ENCODE data around the gene MTHFS.

Gene MTHFS

GRCh38 chr15:79824136-79824701 lies 72.6 kb downstream of the MTHFS start:
- no peak for DNase-seq
- H3K18ac ChIP-seq (ENCODE audit: low read depth in 1 of 2, low read length in 2 of 2) = no peak overlapping the region
- H2AFZ ChIP-seq (ENCODE audit: low read depth, low read length) = no peak overlapping the region
- no peak overlapping the region for H3K4ac ChIP-seq (ENCODE audit: low read depth in 1 of 2, low read length in 2 of 2)
- no peak overlapping the region for H4K8ac ChIP-seq (ENCODE audit: low read length)
- no peaks in the 10 kb centered on the region for H3K27me3 ChIP-seq (ENCODE audit: control insufficient read depth in 1 of 2, insufficient read depth in 1 of 2, low read length in 2 of 2)
- no peak overlapping the region for H3K4me3 ChIP-seq (ENCODE audit: insufficient read depth in 1 of 2, low read depth in 1 of 2, low read length in 2 of 2)
- H3K9ac ChIP-seq (ENCODE audit: low read length) = no peak overlapping the region
- H3K23ac ChIP-seq (ENCODE audit: low read length in 2 of 2) = no peak overlapping the region
- no peaks in the 10 kb centered on the region for H3K4me1 ChIP-seq (ENCODE audit: control insufficient read depth, insufficient read depth, low read depth, low read length)
- no peak overlapping the region for H4K91ac ChIP-seq (ENCODE audit: low read length)
- no peak overlapping the region for H3K4me2 ChIP-seq (ENCODE audit: low read length, poor library complexity, severe bottlenecking)
- 80% methylated on average over 9 of the region's 9 CpGs for WGBS
- no peak overlapping the region for H3K27ac ChIP-seq (ENCODE audit: low read length, poor library complexity, severe bottlenecking)
- no peak overlapping the region for H3K14ac ChIP-seq (ENCODE audit: low read length in 2 of 2)
- H3K36me3 ChIP-seq (ENCODE audit: control insufficient read depth in 1 of 2, insufficient read depth in 2 of 2, low read depth in 1 of 2, low read length in 2 of 2) = peaks cover 0 to 4% of the 10 kb centered on the region in 2 experiments
- H2AK5ac ChIP-seq (ENCODE audit: low read length, severe bottlenecking) = no peak overlapping the region
- H3K9me3 ChIP-seq (ENCODE audit: control insufficient read depth, low read length) = peaks cover 7% of the 10 kb centered on the region
- H2BK15ac ChIP-seq (ENCODE audit: low read depth, poor library complexity, severe bottlenecking) = no peak overlapping the region
- peaks cover 2% of the 10 kb centered on the region for H3K79me1 ChIP-seq (replicated peaks; ENCODE audit: low read length, poor library complexity, severe bottlenecking)
- no peak overlapping the region for H2BK12ac ChIP-seq (ENCODE audit: low read length in 2 of 2)
- H2BK5ac ChIP-seq (ENCODE audit: low read depth, low read length, poor library complexity, severe bottlenecking) = no peak overlapping the region
- H2BK120ac ChIP-seq (ENCODE audit: low read depth, low read length) = no peak overlapping the region

- Histone ChIP-seq H3K9ac (ENCODE audit: low read length) (no peak overlapping the region), H3K4me1 (ENCODE audit: control insufficient read depth, insufficient read depth, low read depth, low read length) (no peaks in the 10 kb centered on the region), H2BK15ac (ENCODE audit: low read depth, poor library complexity, severe bottlenecking) (no peak overlapping the region), H3K23ac (ENCODE audit: low read length in 2 of 2) (no peak overlapping the region), H3K4me3 (ENCODE audit: insufficient read depth in 1 of 2, low read depth in 1 of 2, low read length in 2 of 2) (no peak overlapping the region), H4K8ac (ENCODE audit: low read length) (no peak overlapping the region), H2BK120ac (ENCODE audit: low read depth, low read length) (no peak overlapping the region), H4K91ac (ENCODE audit: low read length) (no peak overlapping the region), H2AFZ (ENCODE audit: low read depth, low read length) (no peak overlapping the region), H3K4ac (ENCODE audit: low read depth in 1 of 2, low read length in 2 of 2) (no peak overlapping the region), H3K27ac (ENCODE audit: low read length, poor library complexity, severe bottlenecking) (no peak overlapping the region), H3K4me2 (ENCODE audit: low read length, poor library complexity, severe bottlenecking) (no peak overlapping the region), H3K9me3 (ENCODE audit: control insufficient read depth, low read length) (peaks cover 3% of the 10 kb centered on the region), H3K79me1 (replicated peaks; ENCODE audit: low read length, poor library complexity, severe bottlenecking) (peaks cover 2% of the 10 kb centered on the region), H2BK5ac (ENCODE audit: low read depth, low read length, poor library complexity, severe bottlenecking) (no peak overlapping the region), H2BK12ac (ENCODE audit: low read length in 2 of 2) (no peak overlapping the region), H3K36me3 (ENCODE audit: control insufficient read depth in 1 of 2, insufficient read depth in 2 of 2, low read depth in 1 of 2, low read length in 2 of 2) (peaks cover 0 to 1% of the 10 kb centered on the region in 2 experiments), H2AK5ac (ENCODE audit: low read length, severe bottlenecking) (no peak overlapping the region), H3K27me3 (ENCODE audit: control insufficient read depth in 1 of 2, insufficient read depth in 1 of 2, low read length in 2 of 2) (no peaks in the 10 kb centered on the region), H3K14ac (ENCODE audit: low read length in 2 of 2) (no peak overlapping the region), H3K18ac (ENCODE audit: low read depth in 1 of 2, low read length in 2 of 2) (no peak overlapping the region)
- 81% methylated on average over 2 of the region's 2 CpGs for WGBS
- DNase-seq = no peak
Measured at GRCh38 chr15:79820820-79821219, 76.0 kb downstream of the MTHFS start.

- H2AFZ ChIP-seq (ENCODE audit: low read depth, low read length) = no peak overlapping the region
- no peak overlapping the region for H2BK12ac ChIP-seq (ENCODE audit: low read length in 2 of 2)
- no peak overlapping the region for H2AK5ac ChIP-seq (ENCODE audit: low read length, severe bottlenecking)
- DNase-seq = no peak
- H2BK120ac ChIP-seq (ENCODE audit: low read depth, low read length) = no peak overlapping the region
- no peak overlapping the region for H4K91ac ChIP-seq (ENCODE audit: low read length)
- no peak overlapping the region for H3K9ac ChIP-seq (ENCODE audit: low read length)
- no peak overlapping the region for H3K18ac ChIP-seq (ENCODE audit: low read depth in 1 of 2, low read length in 2 of 2)
- H3K4me1 ChIP-seq (ENCODE audit: control insufficient read depth, insufficient read depth, low read depth, low read length) = no peaks in the 10 kb centered on the region
- no peak overlapping the region for H2BK15ac ChIP-seq (ENCODE audit: low read depth, poor library complexity, severe bottlenecking)
- no peak overlapping the region for H3K4ac ChIP-seq (ENCODE audit: low read depth in 1 of 2, low read length in 2 of 2)
- no peak overlapping the region for H3K14ac ChIP-seq (ENCODE audit: low read length in 2 of 2)
- peaks cover 3% of the 10 kb centered on the region for H3K9me3 ChIP-seq (ENCODE audit: control insufficient read depth, low read length)
- H3K23ac ChIP-seq (ENCODE audit: low read length in 2 of 2) = no peak overlapping the region
- no peak overlapping the region for H3K4me2 ChIP-seq (ENCODE audit: low read length, poor library complexity, severe bottlenecking)
- no peaks in the 10 kb centered on the region for H3K27me3 ChIP-seq (ENCODE audit: control insufficient read depth in 1 of 2, insufficient read depth in 1 of 2, low read length in 2 of 2)
- peaks cover 2% of the 10 kb centered on the region for H3K79me1 ChIP-seq (replicated peaks; ENCODE audit: low read length, poor library complexity, severe bottlenecking)
- no peak overlapping the region for H2BK5ac ChIP-seq (ENCODE audit: low read depth, low read length, poor library complexity, severe bottlenecking)
- no peak overlapping the region for H4K8ac ChIP-seq (ENCODE audit: low read length)
- H3K36me3 ChIP-seq (ENCODE audit: control insufficient read depth in 1 of 2, insufficient read depth in 2 of 2, low read depth in 1 of 2, low read length in 2 of 2) = no peaks in the 10 kb centered on the region
- H3K4me3 ChIP-seq (ENCODE audit: insufficient read depth in 1 of 2, low read depth in 1 of 2, low read length in 2 of 2) = no peak overlapping the region
- no peak overlapping the region for H3K27ac ChIP-seq (ENCODE audit: low read length, poor library complexity, severe bottlenecking)
Measured at GRCh38 chr15:79820176-79820575, 76.6 kb downstream of the MTHFS start.

- Histone ChIP-seq H3K4me3 (ENCODE audit: insufficient read depth in 1 of 2, low read depth in 1 of 2, low read length in 2 of 2) (no peak overlapping the region), H3K4ac (ENCODE audit: low read depth in 1 of 2, low read length in 2 of 2) (no peak overlapping the region), H3K14ac (ENCODE audit: low read length in 2 of 2) (no peak overlapping the region), H2BK5ac (ENCODE audit: low read depth, low read length, poor library complexity, severe bottlenecking) (no peak overlapping the region), H3K9ac (ENCODE audit: low read length) (no peak overlapping the region), H3K36me3 (ENCODE audit: control insufficient read depth in 1 of 2, insufficient read depth in 2 of 2, low read depth in 1 of 2, low read length in 2 of 2) (no peaks in the 10 kb centered on the region), H3K4me2 (ENCODE audit: low read length, poor library complexity, severe bottlenecking) (no peak overlapping the region), H3K4me1 (ENCODE audit: control insufficient read depth, insufficient read depth, low read depth, low read length) (no peaks in the 10 kb centered on the region), H3K9me3 (ENCODE audit: control insufficient read depth, low read length) (peaks cover 3% of the 10 kb centered on the region), H2AFZ (ENCODE audit: low read depth, low read length) (no peak overlapping the region), H3K18ac (ENCODE audit: low read depth in 1 of 2, low read length in 2 of 2) (no peak overlapping the region), H2BK12ac (ENCODE audit: low read length in 2 of 2) (no peak overlapping the region), H2BK15ac (ENCODE audit: low read depth, poor library complexity, severe bottlenecking) (no peak overlapping the region), H4K91ac (ENCODE audit: low read length) (no peak overlapping the region), H3K23ac (ENCODE audit: low read length in 2 of 2) (no peak overlapping the region), H2BK120ac (ENCODE audit: low read depth, low read length) (no peak overlapping the region), H2AK5ac (ENCODE audit: low read length, severe bottlenecking) (no peak overlapping the region), H3K27me3 (ENCODE audit: control insufficient read depth in 1 of 2, insufficient read depth in 1 of 2, low read length in 2 of 2) (no peaks in the 10 kb centered on the region), H3K27ac (ENCODE audit: low read length, poor library complexity, severe bottlenecking) (no peak overlapping the region), H4K8ac (ENCODE audit: low read length) (no peak overlapping the region), H3K79me1 (replicated peaks; ENCODE audit: low read length, poor library complexity, severe bottlenecking) (peaks cover 2% of the 10 kb centered on the region)
- DNase-seq = no peak
- 75% methylated on average over 5 of the region's 6 CpGs for WGBS
Measured at GRCh38 chr15:79816571-79816970, 80.2 kb downstream of the MTHFS start.
